Chondrocyte (in vitro differentiated cells): ENCODE results near the gene LRG1. TPM values are rescaled to one million over a fixed set of nuclear protein-coding genes. Genes with fewer than 3 reads are reported as not detected.

Source experiments
- DNase-seq: peaks from one replicate; pipeline ENCODE4 v3.0.0; 2021; ENCODE audit warnings: mixed read lengths, low spot score
- H3K27ac Mint-ChIP-seq: one replicate; pipeline ENCODE4 v1.8.0; 2021; ENCODE audit warnings: mild to moderate bottlenecking, moderate library complexity, mixed read lengths; ENCODE audit not compliant: unreplicated experiment
- H3K27me3 Mint-ChIP-seq: 2 replicates; pipeline ENCODE4 v1.8.0; 2021; ENCODE audit warnings: low read depth, mixed read lengths
- H3K36me3 Mint-ChIP-seq: 2 replicates; pipeline ENCODE4 v1.8.0; 2021; ENCODE audit warnings: low read depth, mixed read lengths
- H3K4me1 Mint-ChIP-seq: 2 replicates; pipeline ENCODE4 v1.8.0; 2021; ENCODE audit warnings: low read depth, mild to moderate bottlenecking, mixed read lengths
- H3K4me3 Mint-ChIP-seq: one replicate; pipeline ENCODE4 v1.8.0; 2021; ENCODE audit warnings: mild to moderate bottlenecking, moderate library complexity, mixed read lengths; ENCODE audit not compliant: unreplicated experiment
- H3K9me3 Mint-ChIP-seq: 2 replicates; pipeline ENCODE4 v1.8.0; 2021; ENCODE audit warnings: low read depth, mixed read lengths
- total RNA-seq: library from RNA; stranded (reverse); gene quantifications from 3 replicates; pipeline ENCODE4 v1.2.1, GENCODE V29; 2021
- TF ChIP-seq, protein P1 (sequence below): fragments of 200-600 bp; sonication (generic); IDR thresholded peaks from 2 replicates; pipeline ENCODE4 v1.5.0; 2021; ENCODE audit warnings: antibody characterized with exemption, mild to moderate bottlenecking, moderate library complexity

The LRG1 gene
- total RNA-seq, 1 donor from 2014 or later, result not detected

DNA sequence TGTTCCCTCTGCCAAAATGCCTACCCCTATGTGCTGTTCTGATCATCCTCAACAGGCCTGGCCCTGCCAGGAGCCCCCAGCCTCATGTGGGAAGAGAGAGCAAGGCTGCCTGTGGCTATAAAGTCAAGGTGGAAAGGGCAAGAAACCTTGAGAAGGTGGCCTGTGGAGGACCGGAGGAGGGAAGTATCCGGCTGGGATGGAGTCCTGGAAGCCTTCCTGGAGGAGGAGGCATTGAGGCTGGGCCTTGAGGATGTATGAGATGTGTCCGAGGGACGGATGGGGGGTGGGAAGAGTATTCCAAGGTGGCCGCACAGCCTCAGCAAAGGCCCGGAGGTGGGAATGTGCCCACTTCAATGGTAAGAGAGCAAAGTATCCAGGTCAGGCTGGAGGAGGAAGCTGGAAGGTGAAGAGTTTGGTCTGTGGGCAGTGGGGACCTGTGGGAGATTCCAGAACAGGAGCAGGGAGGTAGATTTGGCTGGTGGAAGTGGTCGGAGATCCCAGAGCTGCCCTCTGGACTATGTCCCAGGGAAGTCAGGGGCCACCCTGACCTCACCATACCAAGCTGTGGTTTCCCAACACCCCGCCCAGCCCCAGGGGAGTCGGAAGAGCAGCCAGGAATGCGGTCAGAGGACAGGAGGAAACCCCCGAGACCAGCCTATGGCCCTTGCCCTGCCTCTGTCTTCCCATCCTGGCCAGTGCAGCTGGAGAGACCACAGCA lies 18.5 kb downstream of the LRG1 start:
- Mint-ChIP-seq H3K27ac (no peak overlapping the region), H3K9me3 (no peaks in the 10 kb centered on the region), H3K4me3 (no peak overlapping the region), H3K27me3 (peaks cover 1% of the 10 kb centered on the region), H3K36me3 (no peaks in the 10 kb centered on the region), H3K4me1 (peaks cover 17% of the 10 kb centered on the region)
- no peak for DNase-seq
- TF ChIP-seq, protein P1, sequence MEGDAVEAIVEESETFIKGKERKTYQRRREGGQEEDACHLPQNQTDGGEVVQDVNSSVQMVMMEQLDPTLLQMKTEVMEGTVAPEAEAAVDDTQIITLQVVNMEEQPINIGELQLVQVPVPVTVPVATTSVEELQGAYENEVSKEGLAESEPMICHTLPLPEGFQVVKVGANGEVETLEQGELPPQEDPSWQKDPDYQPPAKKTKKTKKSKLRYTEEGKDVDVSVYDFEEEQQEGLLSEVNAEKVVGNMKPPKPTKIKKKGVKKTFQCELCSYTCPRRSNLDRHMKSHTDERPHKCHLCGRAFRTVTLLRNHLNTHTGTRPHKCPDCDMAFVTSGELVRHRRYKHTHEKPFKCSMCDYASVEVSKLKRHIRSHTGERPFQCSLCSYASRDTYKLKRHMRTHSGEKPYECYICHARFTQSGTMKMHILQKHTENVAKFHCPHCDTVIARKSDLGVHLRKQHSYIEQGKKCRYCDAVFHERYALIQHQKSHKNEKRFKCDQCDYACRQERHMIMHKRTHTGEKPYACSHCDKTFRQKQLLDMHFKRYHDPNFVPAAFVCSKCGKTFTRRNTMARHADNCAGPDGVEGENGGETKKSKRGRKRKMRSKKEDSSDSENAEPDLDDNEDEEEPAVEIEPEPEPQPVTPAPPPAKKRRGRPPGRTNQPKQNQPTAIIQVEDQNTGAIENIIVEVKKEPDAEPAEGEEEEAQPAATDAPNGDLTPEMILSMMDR, result no peak

DNA sequence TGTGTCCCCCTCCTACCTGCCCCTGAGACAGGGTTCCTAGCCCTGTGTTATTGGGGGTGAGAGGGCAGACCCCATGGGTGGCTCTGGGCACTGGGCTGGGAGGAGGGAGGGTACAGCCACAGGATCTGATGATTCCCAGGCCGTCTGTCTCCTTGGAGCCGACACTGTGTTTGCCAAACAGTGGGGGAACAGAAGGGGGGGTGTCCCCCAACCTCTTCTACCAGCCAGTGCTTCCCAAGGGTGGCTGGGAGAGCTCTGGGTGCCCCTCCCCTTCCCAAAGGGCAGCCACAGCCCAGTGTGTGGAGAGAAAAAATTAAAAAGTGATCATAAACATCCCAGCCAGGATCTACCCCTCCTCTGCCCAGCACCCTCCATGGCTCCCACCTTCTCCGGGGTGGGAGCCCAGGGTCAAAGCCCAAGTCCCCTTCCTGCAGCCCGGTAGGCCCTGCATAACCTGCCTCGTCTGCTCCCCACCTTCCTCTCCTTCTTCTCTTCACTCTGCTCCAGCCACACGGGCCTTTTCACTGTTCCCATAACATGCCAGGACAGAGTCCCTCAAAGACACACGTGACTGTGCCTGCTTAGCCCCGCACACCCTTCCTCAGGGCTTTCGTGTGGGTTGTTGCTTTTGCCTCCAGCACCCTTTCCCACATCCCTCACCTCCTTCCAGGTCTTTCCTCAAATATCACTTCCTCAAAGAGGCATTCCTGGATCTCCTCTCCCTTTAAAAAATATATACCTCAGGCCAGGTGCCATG lies 20.1 kb downstream of the LRG1 start:
- Mint-ChIP-seq H3K27me3 (peaks cover 1% of the 10 kb centered on the region), H3K9me3 (no peaks in the 10 kb centered on the region), H3K4me3 (no peak overlapping the region), H3K36me3 (no peaks in the 10 kb centered on the region), H3K4me1 (peaks cover 17% of the 10 kb centered on the region), H3K27ac (peak overlapping the region; percentile 5)
- no peak for DNase-seq
- TF ChIP-seq, protein P1, result no peak

DNA sequence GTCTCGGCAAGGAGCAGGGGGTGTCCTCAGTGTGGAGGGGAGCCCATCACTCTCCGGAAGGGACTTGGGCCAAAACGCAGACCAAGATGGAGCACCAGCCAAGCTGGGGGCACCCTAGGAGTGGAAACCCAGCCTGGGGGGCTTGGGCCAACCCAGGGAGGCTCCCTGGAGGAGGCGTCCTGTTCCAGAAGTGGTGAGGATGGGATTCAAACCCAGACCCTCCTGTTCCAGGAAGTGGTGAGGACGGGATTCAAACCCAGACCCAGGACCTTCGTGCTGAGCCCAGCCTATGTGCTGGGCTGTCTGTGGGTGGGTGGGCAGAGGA lies 20.7 kb downstream of the LRG1 start:
- no peak overlapping the region for H3K4me3 Mint-ChIP-seq
- peaks cover 17% of the 10 kb centered on the region for H3K4me1 Mint-ChIP-seq
- peaks cover 1% of the 10 kb centered on the region for H3K27me3 Mint-ChIP-seq
- H3K36me3 Mint-ChIP-seq, result no peaks in the 10 kb centered on the region
- TF ChIP-seq, protein P1, result no peak
- DNase-seq, result no peak
- H3K27ac Mint-ChIP-seq, result no peak overlapping the region
- H3K9me3 Mint-ChIP-seq, result no peaks in the 10 kb centered on the region

DNA sequence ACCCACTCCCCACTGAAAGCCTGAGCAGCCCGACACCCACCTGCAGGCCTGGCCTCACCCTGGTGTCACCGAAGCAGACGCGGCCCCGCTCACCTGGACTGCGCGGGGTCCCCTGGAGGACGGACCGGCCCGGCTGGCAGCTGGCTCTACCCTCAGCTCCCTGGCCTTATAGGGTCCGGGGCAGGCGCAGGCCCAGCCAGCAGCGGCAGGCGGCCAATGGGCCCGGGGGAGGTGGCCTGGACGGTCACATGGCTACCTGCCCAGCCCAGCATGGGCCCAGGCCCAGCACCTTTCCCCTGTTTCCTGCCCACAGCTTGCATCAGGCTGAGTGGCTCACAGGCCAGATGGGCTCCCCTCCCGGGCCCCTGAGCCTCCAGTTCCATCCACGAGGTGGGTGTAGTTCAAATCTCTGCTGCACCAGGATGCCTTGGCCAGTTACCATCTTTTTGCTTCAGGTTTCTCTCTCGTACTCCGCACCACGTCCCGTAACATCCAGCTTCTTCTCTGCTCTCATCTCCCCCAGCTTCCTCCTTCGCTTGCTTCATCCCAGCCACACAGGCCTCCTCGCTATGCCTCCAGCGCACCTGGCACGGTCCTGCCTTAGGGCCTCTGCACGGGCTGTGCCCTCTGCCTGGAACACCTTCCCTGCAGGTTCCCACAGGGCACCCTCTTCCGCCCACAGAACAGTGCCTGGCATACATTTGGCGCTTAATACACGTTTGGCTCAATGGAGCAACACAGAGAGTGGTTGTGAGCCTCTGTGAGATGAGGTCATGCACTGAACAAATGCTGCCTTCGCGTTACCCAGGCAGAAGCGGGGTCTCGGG lies 21.3 kb downstream of the LRG1 start, which contains the start of gene PLIN4:
Gene PLIN4, minus strand, starts transcription at position 142 of the 827 bp plus-strand sequence. CDS start 214 bp downstream, outside the sequence.
- TF ChIP-seq, protein P1, result no peak
- peaks cover 17% of the 10 kb centered on the region for H3K4me1 Mint-ChIP-seq
- H3K9me3 Mint-ChIP-seq, result no peaks in the 10 kb centered on the region
- DNase-seq, result peak; percentile 83
- no peaks in the 10 kb centered on the region for H3K36me3 Mint-ChIP-seq
- peaks cover 1% of the 10 kb centered on the region for H3K27me3 Mint-ChIP-seq
- H3K4me3 Mint-ChIP-seq, result no peak within 1 kb of the TSS
- H3K27ac Mint-ChIP-seq, result no peak within 1 kb of the TSS
